ENCODE data around the gene EAF1.
"Not testable (repeated sequence)": the region's sequence is repeated elsewhere in the genome, so short reads cannot be mapped to it uniquely, and the experiment has no call there.

EAF1 gene

GRCh38 chr3:15401936-15402335, 25.5 kb upstream of the EAF1 start:
- TF ChIP-seq, protein P1, sequence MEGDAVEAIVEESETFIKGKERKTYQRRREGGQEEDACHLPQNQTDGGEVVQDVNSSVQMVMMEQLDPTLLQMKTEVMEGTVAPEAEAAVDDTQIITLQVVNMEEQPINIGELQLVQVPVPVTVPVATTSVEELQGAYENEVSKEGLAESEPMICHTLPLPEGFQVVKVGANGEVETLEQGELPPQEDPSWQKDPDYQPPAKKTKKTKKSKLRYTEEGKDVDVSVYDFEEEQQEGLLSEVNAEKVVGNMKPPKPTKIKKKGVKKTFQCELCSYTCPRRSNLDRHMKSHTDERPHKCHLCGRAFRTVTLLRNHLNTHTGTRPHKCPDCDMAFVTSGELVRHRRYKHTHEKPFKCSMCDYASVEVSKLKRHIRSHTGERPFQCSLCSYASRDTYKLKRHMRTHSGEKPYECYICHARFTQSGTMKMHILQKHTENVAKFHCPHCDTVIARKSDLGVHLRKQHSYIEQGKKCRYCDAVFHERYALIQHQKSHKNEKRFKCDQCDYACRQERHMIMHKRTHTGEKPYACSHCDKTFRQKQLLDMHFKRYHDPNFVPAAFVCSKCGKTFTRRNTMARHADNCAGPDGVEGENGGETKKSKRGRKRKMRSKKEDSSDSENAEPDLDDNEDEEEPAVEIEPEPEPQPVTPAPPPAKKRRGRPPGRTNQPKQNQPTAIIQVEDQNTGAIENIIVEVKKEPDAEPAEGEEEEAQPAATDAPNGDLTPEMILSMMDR (IDR thresholded peaks at IDR 0.05; ENCODE audit: low read depth, low read length): no peak
- H3K4me3 ChIP-seq (ENCODE audit: low read depth, low read length): no peak overlapping the region

- H3K4me3 ChIP-seq (ENCODE audit: low read depth, low read length): no peak overlapping the region
- TF ChIP-seq, protein P1 (IDR thresholded peaks at IDR 0.05; ENCODE audit: low read depth, low read length): no peak
These were observed 23.9 kb upstream of the EAF1 start for GRCh38 chr3:15403495-15403894.

DNA sequence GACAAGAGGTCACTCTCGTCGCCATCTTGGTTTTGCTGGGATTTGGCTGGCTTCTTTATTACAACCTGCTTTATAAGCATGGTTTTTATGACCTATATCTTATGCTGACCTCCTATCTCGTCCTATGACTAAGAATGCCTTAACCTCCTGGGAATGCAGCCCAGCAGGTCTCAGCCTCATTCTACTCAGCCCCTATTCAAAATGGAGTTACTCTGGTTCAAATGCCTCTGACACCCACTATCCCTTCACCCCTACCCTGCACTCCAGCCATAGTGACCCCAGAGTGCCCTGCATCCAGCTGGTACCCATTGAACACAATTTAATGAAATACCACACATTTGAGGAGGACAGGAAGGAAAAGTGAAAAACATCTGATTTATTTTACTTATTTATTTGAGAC, 23.4 kb upstream of the EAF1 start:
- H3K4me3 ChIP-seq (ENCODE audit: low read depth, low read length): no peak overlapping the region
- TF ChIP-seq, protein P1 (IDR thresholded peaks at IDR 0.05; ENCODE audit: low read depth, low read length): no peak

- TF ChIP-seq, protein P1 (IDR thresholded peaks at IDR 0.05; ENCODE audit: low read depth, low read length): no peak
- H3K4me3 ChIP-seq (ENCODE audit: low read depth, low read length): no peak overlapping the region
These were observed 22.6 kb upstream of the EAF1 start for GRCh38 chr3:15404767-15405166.

DNA sequence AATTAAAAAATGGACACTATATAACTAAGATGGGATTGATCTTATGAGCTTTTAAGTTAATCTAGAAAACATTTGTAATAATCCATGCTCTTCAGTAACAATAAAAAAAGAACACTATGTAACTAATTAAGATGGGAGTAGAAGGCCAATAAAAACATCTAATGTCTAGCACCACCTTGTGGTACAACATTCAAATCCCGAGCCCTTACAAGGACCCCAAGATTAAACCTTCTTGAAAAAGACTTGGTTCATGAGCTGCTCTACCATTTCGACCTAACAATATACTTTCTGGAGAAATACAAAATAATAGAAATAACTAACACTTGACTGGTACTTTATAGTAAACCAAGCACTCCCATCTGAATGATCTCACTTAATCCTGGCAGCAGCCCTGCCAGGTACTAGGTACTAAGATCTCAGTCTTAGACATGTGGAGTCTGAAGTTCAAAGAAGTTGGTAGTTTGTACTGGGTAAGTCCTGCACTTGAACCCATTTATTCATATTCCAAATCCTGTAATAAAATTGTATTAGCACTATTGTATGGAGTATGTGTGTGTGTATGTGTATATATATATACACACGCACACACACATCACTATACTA, 21.8 kb upstream of the EAF1 start:
- TF ChIP-seq, protein P1 (IDR thresholded peaks at IDR 0.05; ENCODE audit: low read depth, low read length): peak; percentile 38; the same call in 1 of the 2 replicates
- H3K4me3 ChIP-seq (ENCODE audit: low read depth, low read length): no peak overlapping the region

DNA sequence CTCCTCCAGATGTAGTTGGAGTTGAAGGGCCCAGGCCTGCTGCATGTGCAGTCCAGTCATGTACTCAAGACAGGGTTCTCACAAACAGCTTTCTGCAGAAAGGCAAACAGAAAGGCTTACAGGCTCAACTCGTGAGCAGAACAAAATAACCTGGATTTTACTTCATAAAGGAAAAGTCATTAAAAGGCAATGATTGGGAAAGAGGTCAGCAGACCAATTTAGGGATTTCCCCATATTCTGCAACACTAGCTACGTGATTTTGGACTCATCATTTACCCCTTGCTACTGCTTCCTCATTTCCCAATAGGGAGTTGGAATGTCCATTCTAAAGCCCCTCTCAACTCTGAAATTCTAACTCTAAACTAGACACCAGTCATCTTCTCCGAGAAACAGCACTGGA, 18.2 kb upstream of the EAF1 start:
- TF ChIP-seq, protein P1 (IDR thresholded peaks at IDR 0.05; ENCODE audit: low read depth, low read length): no peak
- H3K4me3 ChIP-seq (ENCODE audit: low read depth, low read length): no peak overlapping the region

DNA sequence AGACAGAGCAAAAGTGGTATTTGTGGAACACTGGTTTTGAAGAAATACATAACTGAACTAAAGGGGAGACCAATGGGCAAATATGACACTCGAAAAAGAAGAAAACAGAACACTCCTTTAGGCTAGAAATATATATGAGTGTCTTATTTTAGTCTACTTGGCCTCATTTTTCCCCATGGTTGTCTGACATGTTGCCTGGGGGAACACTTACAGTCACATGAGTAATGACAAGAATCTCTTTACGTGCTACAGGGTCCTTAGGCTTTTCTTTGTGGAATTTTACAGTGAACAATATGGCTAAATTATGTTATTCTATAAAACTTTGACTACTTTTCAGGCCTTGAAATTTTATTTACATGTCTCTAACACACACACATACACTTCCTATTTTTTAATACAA, 17.6 kb upstream of the EAF1 start:
- H3K4me3 ChIP-seq (ENCODE audit: low read depth, low read length): no peak overlapping the region
- TF ChIP-seq, protein P1 (IDR thresholded peaks at IDR 0.05; ENCODE audit: low read depth, low read length): no peak

- not testable (repeated sequence) for H3K4me3 ChIP-seq (ENCODE audit: low read depth, low read length)
These were observed 16.4 kb upstream of the EAF1 start for GRCh38 chr3:15410966-15411365.

Measured in WI38 (cell line).